Heart left ventricle (tissue), 13 donors: ENCODE data around the gene MELK.

ENCODE experiments used
- CTCF ChIP-seq, 12 donors: fragments of 200-600 bp; sonication (generic) in 4 of 12; IDR thresholded peaks; one replicate each; pipeline versions ENCODE4 v1.5.0 to v1.8.0; 2018 to 2022; ENCODE audit warnings: antibody characterized with exemption in 12 of 12, mild to moderate bottlenecking in 5 of 12
- POLR2A ChIP-seq, 2 donors: fragments of 450-650 bp; IDR thresholded peaks; one replicate each; pipeline ENCODE4 v1.6.1; 2017; ENCODE audit warnings: antibody characterized with exemption in 2 of 2, mild to moderate bottlenecking in 2 of 2, moderate library complexity in 2 of 2
- donor health status: ischemic (EF 13 %, LVEDD 7.1; RV severe dilation, severe dysfunction).
- donor health status: DM: no; HTN: yes; CAD: no.
- donor health status: DM: no; HTN: no; CAD: no.
- donor health status: ischemic (EF 25% LVEDD 6.9; RV normal size, moderate dysfunction).
- donor health status: ischemic (EF 25% LVEDD 5.7; RV mildly dilated, moderate dysfunction).
- donor health status: ischemic (EF 35%, LVEDD 5.7; RV mildly dilated, moderate dysfunction).
- donor health status: nonischemic (EF 11% LVEDD 7.7; RV severe dilation, severe dysfunction).
- donor health status: DM: yes; HTN: yes; CAD: no.
- donor health status: PGD.
- donor health status: ischemic (EF 29% LVEDD 5.4; RV normal size, mild dysfunction).
- donor health status: nonischemic (EF 23%, LVEDD 6.1; RV moderate dilation, normal function).

- TF ChIP-seq CTCF (IDR thresholded peaks at IDR 0.05) (no peak), POLR2A (IDR thresholded peaks at IDR 0.05) (no peak)
These were observed 20.8 kb upstream of the MELK start for GRCh38 chr9:36551910-36552309.
